Endothelial cell of coronary artery (primary cell): ENCODE measurements around the gene CD1D. TPM values are rescaled to one million over a fixed set of nuclear protein-coding genes. Genes with fewer than 3 reads are reported as not detected.

Experiments
- total RNA-seq: library from RNA; depleted of rRNA; stranded (reverse); fragments of >200 nt; gene quantifications from 2 replicates; pipeline ENCODE4 v1.2.3, GENCODE V29; 2014

CD1D gene
- 0.09 TPM in 1 of 2 replicates, not detected in the other for total RNA-seq

DNA sequence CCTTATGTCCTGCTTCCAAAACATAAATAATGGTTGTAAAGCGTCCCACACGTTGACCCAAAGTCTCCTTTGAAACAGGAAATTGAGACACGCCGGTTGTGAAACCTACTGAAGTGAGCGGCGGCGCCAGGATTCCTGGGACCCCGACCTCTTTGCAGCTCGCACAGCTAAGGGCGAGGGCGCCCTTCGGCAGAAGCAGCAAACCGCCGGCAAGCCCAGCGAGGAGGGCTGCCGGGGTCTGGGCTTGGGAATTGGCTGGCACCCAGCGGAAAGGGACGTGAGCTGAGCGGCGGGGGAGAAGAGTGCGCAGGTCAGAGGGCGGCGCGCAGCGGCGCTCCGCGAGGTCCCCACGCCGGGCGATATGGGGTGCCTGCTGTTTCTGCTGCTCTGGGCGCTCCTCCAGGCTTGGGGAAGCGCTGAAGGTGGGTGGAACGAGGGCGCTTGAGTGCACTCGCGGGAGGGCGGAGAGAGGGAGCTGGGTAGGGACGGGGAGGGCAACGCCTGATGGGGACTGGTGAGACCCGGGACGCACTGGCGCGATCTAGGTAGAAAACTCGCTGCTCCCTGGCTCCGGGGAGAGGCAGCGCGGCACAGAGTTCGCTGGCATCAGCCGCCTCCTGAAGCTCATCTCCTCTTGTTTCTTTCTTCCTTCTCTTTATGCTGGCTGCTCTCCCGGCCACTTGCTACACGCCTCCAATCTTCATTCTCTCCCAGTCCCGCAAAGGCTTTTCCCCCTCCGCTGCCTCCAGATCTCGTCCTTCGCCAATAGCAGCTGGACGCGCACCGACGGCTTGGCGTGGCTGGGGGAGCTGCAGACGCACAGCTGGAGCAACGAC lies at the start of gene CD1D:
CD1D (plus strand) TSS at position 155 of the 836 bp plus-strand sequence; CDS start at position 362, 207 bp downstream.

Other genes starting within 250 kb of the CD1D start
- gene KIRREL1, start 187.2 kb upstream of the CD1D start, total RNA-seq = 30.6 and 49.6 TPM in 2 replicates
- gene CD1A, start 73.5 kb downstream of the CD1D start, total RNA-seq = not detected in 2 replicates
- gene CD1C, start 109.0 kb downstream of the CD1D start, total RNA-seq = not detected in 2 replicates
- not detected in 2 replicates for gene CD1B, start 150.6 kb downstream of the CD1D start, total RNA-seq
- not detected in 2 replicates for gene CD1E, start 173.0 kb downstream of the CD1D start, total RNA-seq
- gene OR10T2, start 218.6 kb downstream of the CD1D start, total RNA-seq = not detected in 2 replicates
- gene OR10K2, start 245.3 kb downstream of the CD1D start, total RNA-seq = not detected in 2 replicates